Caco-2 (cell line): ENCODE results near the gene PLSCR3. TPM values are rescaled to one million over a fixed set of nuclear protein-coding genes. Genes with fewer than 3 reads are reported as not detected.
A peak's percentile ranks its signal among the peaks of the same experiment; 100 is the strongest.

Experiments used
- BruUV-seq: library from RNA; stranded (reverse); fragments of 400-500 nt; replicated peaks from 2 replicates; lab custom pipeline; 2021; lab: Mats Ljungman, UMichigan
- CTCF ChIA-PET: fragments of 300-600 bp; sonication (Branson Sonifier 250); formaldehyde crosslinking; loops from one replicate; lab custom pipeline; 2022; ENCODE audit warnings: antibody characterized with exemption; lab: Charles Lee
- POLR2A ChIA-PET: fragments of 300-600 bp; sonication (Branson Sonifier 250); formaldehyde crosslinking; loops from one replicate; lab custom pipeline; 2022; ENCODE audit warnings: antibody characterized with exemption; lab: Charles Lee
- DNase-seq, 2 experiments: peaks; one replicate each; pipeline versions ENCODE4 v3.0.0 to v3.0.0-alpha.2; 2020 to 2022
- H3K27me3 ChIP-seq: replicated peaks from 2 replicates; pipeline ENCODE4 v1.6.0; 2011; ENCODE audit warnings: low read length; ENCODE audit not compliant: control insufficient read depth, insufficient read depth
- H3K36me3 ChIP-seq: 2 replicates; pipeline ENCODE4 v1.5.1; 2011; ENCODE audit warnings: low read length; ENCODE audit not compliant: control insufficient read depth, insufficient read depth
- H3K4me1 ChIP-seq: fragments of 250-450 bp; sonication (Bioruptor Pico); 2 replicates; pipeline ENCODE4 v1.5.1; 2020; ENCODE audit warnings: mild to moderate bottlenecking
- H3K4me3 ChIP-seq: 2 replicates; pipeline ENCODE4 v1.5.1; 2011; ENCODE audit warnings: low read depth, mild to moderate bottlenecking, control low read depth, low read length
- H3K9me3 ChIP-seq: fragments of 250-450 bp; sonication (Bioruptor Pico); 2 replicates; pipeline ENCODE4 v1.5.1; 2020; ENCODE audit warnings: mild to moderate bottlenecking, moderate library complexity
- H3K27ac Mint-ChIP-seq: one replicate; pipeline ENCODE4 v1.8.0; 2022; ENCODE audit warnings: mixed read lengths; ENCODE audit not compliant: unreplicated experiment
- H3K27me3 Mint-ChIP-seq: one replicate; pipeline ENCODE4 v1.8.0; 2022; ENCODE audit warnings: mixed read lengths; ENCODE audit not compliant: insufficient read depth, unreplicated experiment
- H3K36me3 Mint-ChIP-seq: one replicate; pipeline ENCODE4 v1.8.0; 2022; ENCODE audit warnings: mild to moderate bottlenecking, mixed read lengths; ENCODE audit not compliant: insufficient read depth, unreplicated experiment
- H3K4me1 Mint-ChIP-seq: one replicate; pipeline ENCODE4 v1.8.0; 2022; ENCODE audit warnings: low read depth, mixed read lengths; ENCODE audit not compliant: unreplicated experiment
- H3K4me3 Mint-ChIP-seq: one replicate; pipeline ENCODE4 v1.8.0; 2022; ENCODE audit warnings: mild to moderate bottlenecking, moderate library complexity, mixed read lengths; ENCODE audit not compliant: unreplicated experiment
- H3K9me3 Mint-ChIP-seq: one replicate; pipeline ENCODE4 v1.8.0; 2022; ENCODE audit warnings: mixed read lengths; ENCODE audit not compliant: unreplicated experiment
- CTCF ChIP-seq, 2 experiments: fragments of 200-600 bp in 1 of 2; IDR thresholded peaks; 1 replicate in 1 of 2; 2 replicates in 1 of 2; pipeline versions ENCODE4 v1.5.1 to v1.8.0; 2011 to 2022; ENCODE audit warnings: antibody characterized with exemption in 1 of 2, control low read depth in 1 of 2, inconsistent platforms in 1 of 2, low read depth in 1 of 2, low read length in 1 of 2, mild to moderate bottlenecking in 1 of 2, moderate library complexity in 1 of 2; ENCODE audit not compliant: insufficient read depth in 1 of 2, severe bottlenecking in 1 of 2, unreplicated experiment in 1 of 2
- intact Hi-C: fragments of 100-400 bp; cut with micrococcal nuclease; formaldehyde crosslinking; loops from one replicate; pipeline ENCODE4 v1.10.0; 2022; ENCODE audit not compliant: unreplicated experiment
- total RNA-seq: library from RNA; stranded (reverse); gene quantifications from 2 replicates; pipeline ENCODE4 v1.2.3, GENCODE V29; 2022

The PLSCR3 gene
- total RNA-seq, 1 experiment from 2014 or later = 14.5 TPM

GRCh38 chr17:7404737-7405349 lies 10.5 kb upstream of the PLSCR3 start:
- H3K4me1 ChIP-seq = no peaks in the 10 kb centered on the region
- H3K27me3 Mint-ChIP-seq = no peaks in the 10 kb centered on the region
- peak overlapping the region; percentile 76 for H3K4me3 Mint-ChIP-seq
- no peaks in the 10 kb centered on the region for H3K9me3 Mint-ChIP-seq
- no peaks in the 10 kb centered on the region for H3K36me3 ChIP-seq
- CTCF ChIA-PET = interaction anchor here (0.9 to 1.8 kb wide), 6 partner anchors 11 to 312 kb away, joined by 3 to 15 read pairs (median 6); partner anchors contain the start of genes DNAH2, NEURL4, PLSCR3 and TMEM102
- H3K27ac Mint-ChIP-seq = peak overlapping the region; percentile 76
- H3K4me1 Mint-ChIP-seq = peaks cover 8% of the 10 kb centered on the region
- BruUV-seq = no TSS peak
- no peak for TF ChIP-seq CTCF (IDR thresholded peaks at IDR 0.05; ENCODE audit: insufficient read depth in 1 of 2, low read depth in 1 of 2, low read length in 1 of 2, severe bottlenecking in 1 of 2, unreplicated experiment in 1 of 2)
- no peaks in the 10 kb centered on the region for H3K27me3 ChIP-seq
- peak overlapping the region; percentile 53 for H3K4me3 ChIP-seq
- POLR2A ChIA-PET = interaction anchor here (0.7 to 2.4 kb wide), 9 partner anchors 11 to 179 kb away, joined by 3 to 38 read pairs (median 3); partner anchors contain the start of genes MPDU1, PLSCR3, POLR2A and SLC2A4
- peak; percentile 34 to 37 for DNase-seq
- H3K9me3 ChIP-seq = no peaks in the 10 kb centered on the region
- H3K36me3 Mint-ChIP-seq = peaks cover 6% of the 10 kb centered on the region
- intact Hi-C loops = loop anchor here (1.0 to 2.0 kb wide), 3 partner anchors 25 to 54 kb away; partner anchors contain the start of gene TMEM102

- Mint-ChIP-seq H3K36me3 (peaks cover 6% of the 10 kb centered on the region), H3K27ac (peak within 1 kb of the TSS; percentile 76), H3K4me1 (peaks cover 8% of the 10 kb centered on the region), H3K27me3 (no peaks in the 10 kb centered on the region), H3K4me3 (peak within 1 kb of the TSS; percentile 76), H3K9me3 (no peaks in the 10 kb centered on the region)
- BruUV-seq = no TSS peak
- TF ChIP-seq CTCF (IDR thresholded peaks at IDR 0.05; ENCODE audit: insufficient read depth in 1 of 2, low read depth in 1 of 2, low read length in 1 of 2, severe bottlenecking in 1 of 2, unreplicated experiment in 1 of 2) = no peak
- ChIA-PET POLR2A (interaction anchor here (0.5 to 2.4 kb wide), 12 partner anchors 10 to 433 kb away, joined by 3 to 38 read pairs (median 4); partner anchors contain the start of genes MPDU1, NEURL4, PLSCR3 and POLR2A), CTCF (interaction anchor here (0.6 to 1.8 kb wide), 7 partner anchors 10 to 313 kb away, joined by 3 to 15 read pairs (median 6); partner anchors contain the start of genes DNAH2, NEURL4, PLSCR3 and TMEM102)
- DNase-seq = peak; percentile 93 to 96
- Histone ChIP-seq H3K36me3 (no peaks in the 10 kb centered on the region), H3K9me3 (no peaks in the 10 kb centered on the region), H3K4me1 (no peaks in the 10 kb centered on the region), H3K27me3 (no peaks in the 10 kb centered on the region), H3K4me3 (peak within 1 kb of the TSS; percentile 53)
- intact Hi-C loops = loop anchor here (1.0 to 2.0 kb wide), 3 partner anchors 24 to 53 kb away; partner anchors contain the start of gene TMEM102
Observed at GRCh38 chr17:7403977-7404736, 9.8 kb upstream of the PLSCR3 start, which contains the start of gene TMEM256. TSS of gene TMEM256 (minus strand) at chr17:7404097. CDS start at chr17:7404084, 13 bp downstream.

GRCh38 chr17:7403727-7403976 lies 9.3 kb upstream of the PLSCR3 start:
- intact Hi-C loops = no loop called here

More at GRCh38 chr17:7403727-7403976, 9.3 kb upstream of the PLSCR3 start:
- Histone ChIP-seq H3K4me1 (no peaks in the 10 kb centered on the region), H3K4me3 (peak overlapping the region; percentile 40), H3K36me3 (no peaks in the 10 kb centered on the region), H3K9me3 (no peaks in the 10 kb centered on the region), H3K27me3 (no peaks in the 10 kb centered on the region)
- no peak for DNase-seq
- H3K36me3 Mint-ChIP-seq = peaks cover 6% of the 10 kb centered on the region
- POLR2A ChIA-PET = interaction anchor here (0.5 to 2.4 kb wide), 9 partner anchors 10 to 433 kb away, joined by 3 to 38 read pairs (median 5); partner anchors contain the start of genes NEURL4, PLSCR3, POLR2A and TMEM102
- no TSS peak for BruUV-seq
- peak overlapping the region; percentile 76 for H3K4me3 Mint-ChIP-seq
- no peak for TF ChIP-seq CTCF (IDR thresholded peaks at IDR 0.05; ENCODE audit: insufficient read depth in 1 of 2, low read depth in 1 of 2, low read length in 1 of 2, severe bottlenecking in 1 of 2, unreplicated experiment in 1 of 2)
- H3K9me3 Mint-ChIP-seq = no peaks in the 10 kb centered on the region
- CTCF ChIA-PET = interaction anchor here (0.6 to 1.8 kb wide), 7 partner anchors 9 to 313 kb away, joined by 3 to 15 read pairs (median 6); partner anchors contain the start of genes DNAH2, NEURL4, PLSCR3 and TMEM102
- peak overlapping the region; percentile 76 for H3K27ac Mint-ChIP-seq
- no peaks in the 10 kb centered on the region for H3K27me3 Mint-ChIP-seq
- H3K4me1 Mint-ChIP-seq = peaks cover 8% of the 10 kb centered on the region
